IPS-15b (cell line): Measurements from ENCODE around the gene PPM1E.

Experiments used
- H3K27me3 ChIP-seq: one replicate; pipeline ENCODE4 v1.6.1; 2013; ENCODE audit warnings: low read length; ENCODE audit not compliant: control insufficient read depth, insufficient read depth
- H3K36me3 ChIP-seq: one replicate; pipeline ENCODE4 v1.6.1; 2013; ENCODE audit warnings: low read length; ENCODE audit not compliant: control insufficient read depth, insufficient read depth
- H3K4me1 ChIP-seq: one replicate; pipeline ENCODE4 v1.6.1; 2013; ENCODE audit warnings: mild to moderate bottlenecking, low read length; ENCODE audit not compliant: control insufficient read depth, insufficient read depth
- H3K4me3 ChIP-seq: one replicate; pipeline ENCODE4 v1.5.1; 2013; ENCODE audit warnings: low read depth, low read length
- H3K9ac ChIP-seq: one replicate; pipeline ENCODE4 v1.6.1; 2013; ENCODE audit warnings: low read depth, mild to moderate bottlenecking, low read length
- H3K9me3 ChIP-seq: one replicate; pipeline ENCODE4 v1.6.1; 2013; ENCODE audit warnings: mild to moderate bottlenecking, low read length; ENCODE audit not compliant: control insufficient read depth, insufficient read depth

Gene PPM1E

GRCh38 chr17:58966208-58966607 lies 210.6 kb downstream of the PPM1E start:
- Histone ChIP-seq H3K4me1 (peaks cover 19% of the 10 kb centered on the region), H3K9ac (no peak overlapping the region), H3K4me3 (no peak overlapping the region), H3K27me3 (no peaks in the 10 kb centered on the region), H3K36me3 (no peaks in the 10 kb centered on the region), H3K9me3 (no peaks in the 10 kb centered on the region)

- Histone ChIP-seq H3K36me3 (no peaks in the 10 kb centered on the region), H3K9ac (no peak overlapping the region), H3K9me3 (no peaks in the 10 kb centered on the region), H3K27me3 (no peaks in the 10 kb centered on the region), H3K4me3 (no peak overlapping the region), H3K4me1 (peaks cover 19% of the 10 kb centered on the region)
Observed at GRCh38 chr17:58968426-58969061, 212.9 kb downstream of the PPM1E start.

- Histone ChIP-seq H3K4me1 (peaks cover 19% of the 10 kb centered on the region), H3K9me3 (no peaks in the 10 kb centered on the region), H3K9ac (no peak overlapping the region), H3K36me3 (no peaks in the 10 kb centered on the region), H3K27me3 (no peaks in the 10 kb centered on the region), H3K4me3 (no peak overlapping the region)
Observed at GRCh38 chr17:58969156-58969555, 213.5 kb downstream of the PPM1E start.

GRCh38 chr17:58969612-58970011 lies 214.0 kb downstream of the PPM1E start:
- no peaks in the 10 kb centered on the region for H3K9me3 ChIP-seq
- no peaks in the 10 kb centered on the region for H3K27me3 ChIP-seq
- H3K36me3 ChIP-seq, result no peaks in the 10 kb centered on the region
- H3K4me3 ChIP-seq, result no peak overlapping the region
- no peak overlapping the region for H3K9ac ChIP-seq
- H3K4me1 ChIP-seq, result peaks cover 19% of the 10 kb centered on the region

GRCh38 chr17:58970609-58971450 lies 215.2 kb downstream of the PPM1E start:
- Histone ChIP-seq H3K27me3 (no peaks in the 10 kb centered on the region), H3K36me3 (no peaks in the 10 kb centered on the region), H3K9ac (no peak overlapping the region), H3K4me3 (no peak overlapping the region), H3K9me3 (no peaks in the 10 kb centered on the region), H3K4me1 (peaks cover 15% of the 10 kb centered on the region)

GRCh38 chr17:58974354-58974753 lies 218.7 kb downstream of the PPM1E start:
- Histone ChIP-seq H3K36me3 (no peaks in the 10 kb centered on the region), H3K4me3 (no peak overlapping the region), H3K27me3 (no peaks in the 10 kb centered on the region), H3K9ac (no peak overlapping the region), H3K9me3 (no peaks in the 10 kb centered on the region), H3K4me1 (peaks cover 2% of the 10 kb centered on the region)

- no peaks in the 10 kb centered on the region for H3K27me3 ChIP-seq
- H3K36me3 ChIP-seq, result no peaks in the 10 kb centered on the region
- no peak overlapping the region for H3K4me3 ChIP-seq
- no peaks in the 10 kb centered on the region for H3K9me3 ChIP-seq
- H3K9ac ChIP-seq, result no peak overlapping the region
- H3K4me1 ChIP-seq, result no peaks in the 10 kb centered on the region
Observed at GRCh38 chr17:58976541-58976940, 220.9 kb downstream of the PPM1E start.

GRCh38 chr17:58980706-58981481 lies 225.2 kb downstream of the PPM1E start:
- Histone ChIP-seq H3K4me3 (no peak overlapping the region), H3K9me3 (no peaks in the 10 kb centered on the region), H3K9ac (no peak overlapping the region), H3K27me3 (no peaks in the 10 kb centered on the region), H3K36me3 (no peaks in the 10 kb centered on the region), H3K4me1 (peaks cover 8% of the 10 kb centered on the region)

GRCh38 chr17:58982626-58983025 lies 227.0 kb downstream of the PPM1E start:
- H3K36me3 ChIP-seq, result no peaks in the 10 kb centered on the region
- H3K4me3 ChIP-seq, result no peak overlapping the region
- no peaks in the 10 kb centered on the region for H3K27me3 ChIP-seq
- H3K9me3 ChIP-seq, result no peaks in the 10 kb centered on the region
- H3K9ac ChIP-seq, result no peak overlapping the region
- H3K4me1 ChIP-seq, result peaks cover 15% of the 10 kb centered on the region

GRCh38 chr17:58985367-58985766 lies 229.7 kb downstream of the PPM1E start:
- H3K27me3 ChIP-seq, result no peaks in the 10 kb centered on the region
- H3K4me3 ChIP-seq, result no peak overlapping the region
- H3K9ac ChIP-seq, result peak overlapping the region; percentile 49
- H3K36me3 ChIP-seq, result no peaks in the 10 kb centered on the region
- peaks cover 20% of the 10 kb centered on the region for H3K4me1 ChIP-seq
- no peaks in the 10 kb centered on the region for H3K9me3 ChIP-seq

- Histone ChIP-seq H3K4me1 (peaks cover 20% of the 10 kb centered on the region), H3K9me3 (no peaks in the 10 kb centered on the region), H3K36me3 (no peaks in the 10 kb centered on the region), H3K4me3 (no peak overlapping the region), H3K27me3 (no peaks in the 10 kb centered on the region), H3K9ac (no peak overlapping the region)
Observed at GRCh38 chr17:58985971-58986370, 230.3 kb downstream of the PPM1E start.
